GM10847 (cell line): ENCODE results near the gene CLEC11A.
"Not testable (repeated sequence)": the region's sequence is repeated elsewhere in the genome, so short reads cannot be mapped to it uniquely, and the experiment has no call there.

Experiments used
- POLR2A ChIP-seq: IDR thresholded peaks from 2 replicates; pipeline ENCODE4 v1.6.1; 2011; ENCODE audit not compliant: insufficient read length; ENCODE audit errors: extremely low read depth

Gene CLEC11A

GRCh38 chr19:50725911-50726230, 2.7 kb downstream of the CLEC11A start:
- no peak for TF ChIP-seq POLR2A

- TF ChIP-seq POLR2A: no peak
Observed at GRCh38 chr19:50728084-50728737, 5.0 kb downstream of the CLEC11A start.

GRCh38 chr19:50729894-50730293, 6.7 kb downstream of the CLEC11A start:
- TF ChIP-seq POLR2A: no peak

GRCh38 chr19:50735869-50736268, 12.7 kb downstream of the CLEC11A start:
- no peak for TF ChIP-seq POLR2A

GRCh38 chr19:50736338-50736737, 13.2 kb downstream of the CLEC11A start:
- no peak for TF ChIP-seq POLR2A

- no peak for TF ChIP-seq POLR2A
Observed at GRCh38 chr19:50739132-50739913, 16.2 kb downstream of the CLEC11A start.

- TF ChIP-seq POLR2A: no peak
Observed at GRCh38 chr19:50739914-50740426, 16.8 kb downstream of the CLEC11A start.

- no peak for TF ChIP-seq POLR2A
Observed at GRCh38 chr19:50741179-50741933, 18.2 kb downstream of the CLEC11A start.

- no peak for TF ChIP-seq POLR2A
Observed at GRCh38 chr19:50743537-50743936, 20.4 kb downstream of the CLEC11A start.

GRCh38 chr19:50745221-50745620, 22.1 kb downstream of the CLEC11A start:
- no peak for TF ChIP-seq POLR2A

- TF ChIP-seq POLR2A: no peak
Observed at GRCh38 chr19:50749490-50749889, 26.3 kb downstream of the CLEC11A start.

GRCh38 chr19:50750010-50750409, 26.8 kb downstream of the CLEC11A start:
- TF ChIP-seq POLR2A: no peak

- TF ChIP-seq POLR2A: no peak
Observed at GRCh38 chr19:50753879-50754278, 30.7 kb downstream of the CLEC11A start.

GRCh38 chr19:50759886-50760285, 36.7 kb downstream of the CLEC11A start:
- TF ChIP-seq POLR2A: no peak

GRCh38 chr19:50764409-50764808, 41.2 kb downstream of the CLEC11A start:
- TF ChIP-seq POLR2A: no peak

GRCh38 chr19:50768277-50768676, 45.1 kb downstream of the CLEC11A start:
- no peak for TF ChIP-seq POLR2A

GRCh38 chr19:50770164-50770563, 47.0 kb downstream of the CLEC11A start, which contains the start of gene GPR32:
TSS of gene GPR32 (plus strand) at chr19:50770464. CDS start at chr19:50770601, 137 bp downstream.
- TF ChIP-seq POLR2A: not testable (repeated sequence)
